Measurements from ENCODE around the gene GXYLT2.

DNA sequence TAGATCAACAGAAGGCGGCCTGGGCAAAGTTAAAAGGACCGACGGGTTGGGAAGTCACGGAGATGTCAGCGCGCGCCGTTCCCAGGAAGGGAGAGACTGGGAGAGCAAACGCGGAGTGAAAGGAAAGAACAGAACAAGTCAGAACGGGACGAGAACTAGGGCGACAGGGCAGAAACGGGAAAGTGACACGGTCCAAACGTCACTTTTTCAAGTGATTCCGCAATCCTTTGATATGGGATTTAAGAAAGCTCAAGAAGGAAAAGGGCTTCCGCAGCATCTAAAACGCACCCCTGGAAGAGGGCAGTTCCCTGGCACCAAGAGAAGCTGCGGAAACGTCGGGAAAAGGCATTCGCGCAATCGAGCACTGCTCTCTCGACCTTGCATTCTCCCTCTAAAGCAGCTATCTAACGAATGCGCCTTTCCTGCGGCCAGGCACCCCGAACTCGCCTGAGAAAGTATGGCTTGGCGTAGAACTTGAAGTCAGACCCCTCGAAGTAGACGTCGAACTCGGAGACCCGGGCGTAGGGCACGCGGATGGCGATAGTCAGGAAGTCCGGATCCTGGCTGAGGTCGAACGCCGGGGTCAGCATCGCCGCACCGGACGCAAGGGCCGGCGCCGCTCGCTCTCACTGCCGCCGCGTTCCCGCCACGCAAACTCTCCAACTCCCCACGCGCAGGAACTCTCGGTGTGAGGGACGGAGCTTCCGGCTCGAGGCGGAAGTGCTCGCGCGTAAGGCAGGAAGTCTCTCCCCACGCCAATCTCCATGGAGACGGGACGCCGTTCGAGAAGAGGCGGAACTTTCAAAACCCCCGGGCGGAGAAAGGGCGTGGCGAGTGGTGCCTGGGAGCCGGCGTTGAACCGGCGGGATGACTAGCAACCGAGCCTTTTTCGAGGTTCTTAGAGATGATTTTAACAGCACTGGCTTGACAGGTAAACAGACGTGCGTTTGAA is 39.8 kb upstream of the GXYLT2 start, which contains the start of gene SHQ1:
- TF ChIP-seq, protein P1, sequence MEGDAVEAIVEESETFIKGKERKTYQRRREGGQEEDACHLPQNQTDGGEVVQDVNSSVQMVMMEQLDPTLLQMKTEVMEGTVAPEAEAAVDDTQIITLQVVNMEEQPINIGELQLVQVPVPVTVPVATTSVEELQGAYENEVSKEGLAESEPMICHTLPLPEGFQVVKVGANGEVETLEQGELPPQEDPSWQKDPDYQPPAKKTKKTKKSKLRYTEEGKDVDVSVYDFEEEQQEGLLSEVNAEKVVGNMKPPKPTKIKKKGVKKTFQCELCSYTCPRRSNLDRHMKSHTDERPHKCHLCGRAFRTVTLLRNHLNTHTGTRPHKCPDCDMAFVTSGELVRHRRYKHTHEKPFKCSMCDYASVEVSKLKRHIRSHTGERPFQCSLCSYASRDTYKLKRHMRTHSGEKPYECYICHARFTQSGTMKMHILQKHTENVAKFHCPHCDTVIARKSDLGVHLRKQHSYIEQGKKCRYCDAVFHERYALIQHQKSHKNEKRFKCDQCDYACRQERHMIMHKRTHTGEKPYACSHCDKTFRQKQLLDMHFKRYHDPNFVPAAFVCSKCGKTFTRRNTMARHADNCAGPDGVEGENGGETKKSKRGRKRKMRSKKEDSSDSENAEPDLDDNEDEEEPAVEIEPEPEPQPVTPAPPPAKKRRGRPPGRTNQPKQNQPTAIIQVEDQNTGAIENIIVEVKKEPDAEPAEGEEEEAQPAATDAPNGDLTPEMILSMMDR (IDR thresholded peaks at IDR 0.05; ENCODE audit: low read length) = no peak
- TF ChIP-seq EZH2phosphoT487 (IDR thresholded peaks at IDR 0.05; ENCODE audit: low read length) (no peak), EZH2 (optimal IDR thresholded peaks at IDR 0.05; ENCODE audit: low read depth, low read length) (no peak)
